ENCODE results near the gene FMO1.
"Not testable (repeated sequence)": the region's sequence is repeated elsewhere in the genome, so short reads cannot be mapped to it uniquely, and the experiment has no call there.

FMO1 gene

GRCh38 chr1:171236231-171236630, 12.1 kb upstream of the FMO1 start:
- DNase-seq (ENCODE audit: low read depth in 2 of 2), result not testable (repeated sequence)

- no peak for DNase-seq (ENCODE audit: low read depth in 2 of 2)
Observed at GRCh38 chr1:171243878-171244277, 4.4 kb upstream of the FMO1 start.

GRCh38 chr1:171245458-171246064, 2.7 kb upstream of the FMO1 start:
- DNase-seq (ENCODE audit: low read depth in 2 of 2), result no peak

- no peak for DNase-seq (ENCODE audit: low read depth in 2 of 2)
Observed at GRCh38 chr1:171247501-171247900, 793 bp upstream of the FMO1 start.

- DNase-seq (ENCODE audit: low read depth in 2 of 2), result no peak
Observed at GRCh38 chr1:171248841-171249240, 547 bp downstream of the FMO1 start.

GRCh38 chr1:171250263-171250662, 2.0 kb downstream of the FMO1 start:
- DNase-seq (ENCODE audit: low read depth in 2 of 2), result no peak

GRCh38 chr1:171251042-171251951, 3.0 kb downstream of the FMO1 start:
- DNase-seq (ENCODE audit: low read depth in 2 of 2), result no peak

GRCh38 chr1:171251952-171252300, 3.6 kb downstream of the FMO1 start:
- no peak for DNase-seq (ENCODE audit: low read depth in 2 of 2)

GRCh38 chr1:171252482-171252881, 4.2 kb downstream of the FMO1 start:
- DNase-seq (ENCODE audit: low read depth in 2 of 2), result no peak

GRCh38 chr1:171254859-171255258, 6.6 kb downstream of the FMO1 start:
- DNase-seq (ENCODE audit: low read depth in 2 of 2), result no peak

GRCh38 chr1:171256940-171257606, 8.8 kb downstream of the FMO1 start:
- no peak for DNase-seq (ENCODE audit: low read depth in 2 of 2)

GRCh38 chr1:171257607-171258076, 9.3 kb downstream of the FMO1 start:
- no peak for DNase-seq (ENCODE audit: low read depth in 2 of 2)

GRCh38 chr1:171258429-171258828, 10.1 kb downstream of the FMO1 start:
- DNase-seq (ENCODE audit: low read depth in 2 of 2), result no peak

- no peak for DNase-seq (ENCODE audit: low read depth in 2 of 2)
Observed at GRCh38 chr1:171258943-171259342, 10.6 kb downstream of the FMO1 start.

- no peak for DNase-seq (ENCODE audit: low read depth in 2 of 2)
Observed at GRCh38 chr1:171261336-171261735, 13.0 kb downstream of the FMO1 start.

GRCh38 chr1:171263901-171264300, 15.6 kb downstream of the FMO1 start:
- no peak for DNase-seq (ENCODE audit: low read depth in 2 of 2)

GRCh38 chr1:171265686-171266085, 17.4 kb downstream of the FMO1 start:
- DNase-seq (ENCODE audit: low read depth in 2 of 2), result no peak

- no peak for DNase-seq (ENCODE audit: low read depth in 2 of 2)
Observed at GRCh38 chr1:171266930-171267329, 18.6 kb downstream of the FMO1 start.

- no peak for DNase-seq (ENCODE audit: low read depth in 2 of 2)
Observed at GRCh38 chr1:171267391-171267790, 19.1 kb downstream of the FMO1 start.

GRCh38 chr1:171270806-171271205, 22.5 kb downstream of the FMO1 start:
- DNase-seq (ENCODE audit: low read depth in 2 of 2), result no peak

GRCh38 chr1:171277534-171277933, 29.2 kb downstream of the FMO1 start:
- DNase-seq (ENCODE audit: low read depth in 2 of 2), result no peak

GRCh38 chr1:171279234-171279633, 30.9 kb downstream of the FMO1 start:
- DNase-seq (ENCODE audit: low read depth in 2 of 2), result no peak

GRCh38 chr1:171279678-171280077, 31.4 kb downstream of the FMO1 start:
- DNase-seq (ENCODE audit: low read depth in 2 of 2), result no peak
